Measurements from ENCODE around the gene DNAJC5.

The DNAJC5 gene

DNA sequence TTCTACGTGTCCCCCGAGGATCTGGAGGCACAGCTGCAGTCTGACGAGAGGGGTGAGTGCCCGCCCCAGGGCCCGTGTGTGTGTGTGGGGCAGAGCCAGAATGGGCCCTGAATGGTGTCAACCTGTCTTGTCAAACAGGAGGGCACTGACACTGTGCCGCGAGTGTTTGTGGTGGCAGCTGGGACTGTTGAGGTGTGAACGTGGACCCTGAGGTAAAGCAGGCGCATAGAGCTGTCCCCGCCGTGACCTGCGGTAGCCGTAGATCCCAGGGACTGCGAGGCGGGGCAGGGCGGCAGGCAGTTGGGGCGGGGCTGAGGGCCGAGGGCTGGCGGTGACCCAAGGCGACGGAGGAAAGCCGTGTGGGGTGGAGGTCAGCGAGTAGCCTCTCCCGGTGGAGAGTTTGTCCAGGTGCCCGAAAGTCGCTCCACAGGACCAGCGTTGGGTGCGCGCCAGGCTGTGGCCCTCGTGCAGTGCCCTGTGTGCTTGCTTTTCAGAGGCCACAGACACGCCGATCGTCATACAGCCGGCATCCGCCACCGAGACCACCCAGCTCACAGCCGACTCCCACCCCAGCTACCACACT is 36.1 kb downstream of the DNAJC5 start:
- Histone ChIP-seq H3K27me3 (no peaks in the 10 kb centered on the region), H3K4me3 (ENCODE audit: low read depth in 1 of 2, low read length in 1 of 2) (no peak overlapping the region), H3K36me3 (peaks cover 95% of the 10 kb centered on the region), H3K4me1 (ENCODE audit: control insufficient read depth in 1 of 2, insufficient read depth in 1 of 2, low read depth in 1 of 2, low read length in 1 of 2) (no peaks in the 10 kb centered on the region), H3K9me3 (no peaks in the 10 kb centered on the region), H3K27ac (no peak overlapping the region)
- TF ChIP-seq, protein P1, sequence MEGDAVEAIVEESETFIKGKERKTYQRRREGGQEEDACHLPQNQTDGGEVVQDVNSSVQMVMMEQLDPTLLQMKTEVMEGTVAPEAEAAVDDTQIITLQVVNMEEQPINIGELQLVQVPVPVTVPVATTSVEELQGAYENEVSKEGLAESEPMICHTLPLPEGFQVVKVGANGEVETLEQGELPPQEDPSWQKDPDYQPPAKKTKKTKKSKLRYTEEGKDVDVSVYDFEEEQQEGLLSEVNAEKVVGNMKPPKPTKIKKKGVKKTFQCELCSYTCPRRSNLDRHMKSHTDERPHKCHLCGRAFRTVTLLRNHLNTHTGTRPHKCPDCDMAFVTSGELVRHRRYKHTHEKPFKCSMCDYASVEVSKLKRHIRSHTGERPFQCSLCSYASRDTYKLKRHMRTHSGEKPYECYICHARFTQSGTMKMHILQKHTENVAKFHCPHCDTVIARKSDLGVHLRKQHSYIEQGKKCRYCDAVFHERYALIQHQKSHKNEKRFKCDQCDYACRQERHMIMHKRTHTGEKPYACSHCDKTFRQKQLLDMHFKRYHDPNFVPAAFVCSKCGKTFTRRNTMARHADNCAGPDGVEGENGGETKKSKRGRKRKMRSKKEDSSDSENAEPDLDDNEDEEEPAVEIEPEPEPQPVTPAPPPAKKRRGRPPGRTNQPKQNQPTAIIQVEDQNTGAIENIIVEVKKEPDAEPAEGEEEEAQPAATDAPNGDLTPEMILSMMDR (IDR thresholded peaks at IDR 0.05) = no peak

DNA sequence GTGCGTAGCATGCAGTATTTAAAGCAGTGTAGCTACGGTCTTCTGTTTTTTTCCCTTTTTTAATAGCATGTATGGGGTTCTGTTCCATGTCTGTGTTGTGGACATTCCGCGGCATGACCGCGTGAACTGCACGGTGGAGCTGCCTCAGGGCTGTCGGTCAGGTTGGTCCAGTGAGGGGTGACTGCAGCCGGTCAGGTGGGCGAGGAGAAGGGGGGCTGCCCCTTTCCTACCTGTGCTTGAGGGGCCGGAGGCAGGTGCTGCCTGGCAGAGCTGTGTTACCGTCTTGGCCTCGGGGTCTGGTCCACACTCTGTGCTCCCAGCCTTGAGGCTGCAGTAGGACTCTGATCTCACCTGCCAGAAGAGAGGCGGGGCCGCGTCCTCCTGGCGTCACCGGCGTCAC is 36.8 kb downstream of the DNAJC5 start:
- Histone ChIP-seq H3K36me3 (peaks cover 97% of the 10 kb centered on the region), H3K4me3 (ENCODE audit: low read depth in 1 of 2, low read length in 1 of 2) (no peak overlapping the region), H3K9me3 (no peaks in the 10 kb centered on the region), H3K27ac (no peak overlapping the region), H3K4me1 (ENCODE audit: control insufficient read depth in 1 of 2, insufficient read depth in 1 of 2, low read depth in 1 of 2, low read length in 1 of 2) (no peaks in the 10 kb centered on the region), H3K27me3 (no peaks in the 10 kb centered on the region)
- TF ChIP-seq, protein P1 (IDR thresholded peaks at IDR 0.05) = no peak

DNA sequence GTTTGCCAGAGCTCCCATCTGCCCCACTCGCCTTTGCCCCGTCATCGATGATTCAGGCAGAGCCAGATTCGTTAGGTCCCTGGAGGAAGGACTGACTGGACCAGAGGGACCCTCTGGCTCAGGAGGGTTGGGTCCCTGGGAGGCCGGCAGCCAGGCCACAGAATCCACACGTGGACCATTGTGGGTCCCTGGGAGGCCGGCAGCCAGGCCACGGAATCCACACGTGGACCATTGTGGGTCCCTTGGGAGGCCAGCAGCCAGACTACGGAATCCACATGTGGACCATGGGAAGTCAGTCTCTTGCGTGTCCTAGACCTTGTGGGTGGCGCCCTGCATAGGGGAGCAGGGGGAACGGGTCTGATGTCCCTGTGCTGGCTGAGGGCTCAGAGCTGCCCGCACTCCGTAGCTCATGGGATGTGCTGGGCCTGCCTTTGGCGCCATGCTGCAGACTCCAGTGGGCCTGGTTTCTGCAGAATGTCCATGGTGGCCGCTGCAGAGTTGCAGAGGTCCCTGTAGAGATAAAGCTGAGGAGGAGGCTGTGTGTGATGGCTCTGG is 37.8 kb downstream of the DNAJC5 start:
- TF ChIP-seq, protein P1 (IDR thresholded peaks at IDR 0.05) = no peak
- no peaks in the 10 kb centered on the region for H3K27me3 ChIP-seq
- peaks cover 100% of the 10 kb centered on the region for H3K36me3 ChIP-seq
- H3K4me3 ChIP-seq (ENCODE audit: low read depth in 1 of 2, low read length in 1 of 2) = no peak overlapping the region
- no peaks in the 10 kb centered on the region for H3K9me3 ChIP-seq
- no peaks in the 10 kb centered on the region for H3K4me1 ChIP-seq (ENCODE audit: control insufficient read depth in 1 of 2, insufficient read depth in 1 of 2, low read depth in 1 of 2, low read length in 1 of 2)
- H3K27ac ChIP-seq = peak overlapping the region; percentile 20

DNA sequence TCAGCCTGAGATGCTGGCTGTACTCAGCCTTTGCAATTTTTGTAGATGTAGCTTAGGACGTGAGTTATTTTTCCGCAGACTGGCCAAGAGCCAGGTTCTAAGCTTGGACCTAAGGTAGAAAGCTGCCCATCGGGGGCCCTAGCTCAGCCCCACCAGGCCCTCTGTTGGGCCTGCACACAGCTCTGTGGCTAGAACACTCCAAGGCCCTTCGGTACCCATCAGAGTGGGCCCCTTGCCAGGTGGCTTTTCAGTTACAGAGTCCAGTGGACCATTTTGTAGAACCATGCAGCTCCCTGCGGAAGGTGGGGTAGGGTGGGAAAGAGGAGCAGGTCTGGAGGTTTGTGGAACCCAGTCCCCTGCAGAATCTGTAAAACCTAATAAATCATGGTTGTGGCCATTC is 38.7 kb downstream of the DNAJC5 start:
- peak overlapping the region; percentile 40 for H3K27ac ChIP-seq
- no peak overlapping the region for H3K4me3 ChIP-seq (ENCODE audit: low read depth in 1 of 2, low read length in 1 of 2)
- H3K27me3 ChIP-seq = no peaks in the 10 kb centered on the region
- H3K36me3 ChIP-seq = peaks cover 98% of the 10 kb centered on the region
- TF ChIP-seq, protein P1 (IDR thresholded peaks at IDR 0.05) = no peak
- H3K9me3 ChIP-seq = no peaks in the 10 kb centered on the region
- H3K4me1 ChIP-seq (ENCODE audit: control insufficient read depth in 1 of 2, insufficient read depth in 1 of 2, low read depth in 1 of 2, low read length in 1 of 2) = peaks cover under 1 to 6% of the 10 kb centered on the region in 2 experiments

DNA sequence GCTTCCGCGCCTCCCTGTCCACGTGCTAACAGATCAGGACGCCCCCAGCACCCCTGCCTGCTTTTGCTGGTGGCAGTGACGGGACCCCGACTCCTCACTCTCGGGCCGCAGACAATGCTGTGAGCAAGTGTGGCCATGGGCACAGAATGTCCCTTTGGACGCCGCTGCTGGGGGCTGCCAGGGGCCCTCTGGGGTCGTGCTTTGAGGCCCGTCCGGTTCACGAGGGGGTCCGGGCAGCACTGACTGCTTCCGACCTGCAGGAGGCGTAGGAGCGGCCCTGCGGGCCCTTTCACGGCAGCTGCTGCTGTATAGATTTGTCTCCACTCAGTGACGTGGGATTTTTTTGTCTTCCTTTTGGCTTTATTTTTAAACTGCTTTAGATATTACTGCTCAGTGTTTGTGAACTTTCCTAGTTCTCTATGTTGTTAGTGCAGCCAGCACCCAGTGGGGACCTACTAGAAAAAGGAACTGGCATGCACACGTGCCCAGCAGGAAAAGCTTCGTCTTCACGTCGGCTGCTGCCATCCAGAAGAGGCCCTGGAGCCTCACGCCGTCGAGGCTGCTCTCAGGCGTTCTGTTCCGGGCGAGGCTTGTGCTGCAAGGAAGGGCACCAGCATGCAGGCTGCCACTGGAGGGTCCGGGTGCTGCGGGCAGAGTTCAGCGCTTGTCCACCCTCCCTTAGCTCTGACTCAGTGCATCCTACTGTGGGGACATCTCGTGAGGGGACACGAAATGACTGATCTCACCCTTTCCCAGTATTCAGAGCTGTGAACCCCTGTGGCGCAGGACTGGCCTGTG is 39.5 kb downstream of the DNAJC5 start:
- H3K27ac ChIP-seq = peak overlapping the region; percentile 40
- H3K36me3 ChIP-seq = peaks cover 98% of the 10 kb centered on the region

More for the DNA sequence above, 39.5 kb downstream of the DNAJC5 start:
- no peak overlapping the region for H3K4me3 ChIP-seq (ENCODE audit: low read depth in 1 of 2, low read length in 1 of 2)
- no peaks in the 10 kb centered on the region for H3K27me3 ChIP-seq
- TF ChIP-seq, protein P1 (IDR thresholded peaks at IDR 0.05) = no peak
- peaks cover 7 to 14% of the 10 kb centered on the region in 2 experiments for H3K4me1 ChIP-seq (ENCODE audit: control insufficient read depth in 1 of 2, insufficient read depth in 1 of 2, low read depth in 1 of 2, low read length in 1 of 2)
- no peaks in the 10 kb centered on the region for H3K9me3 ChIP-seq
